Large intestine (tissue), 3 donors: ENCODE measurements around the gene FLAD1. TPM values are rescaled to one million over a fixed set of nuclear protein-coding genes. Genes with fewer than 3 reads are reported as not detected.

Source experiments
- DNase-seq, 2 donors: peaks; one replicate each; pipeline versions ENCODE4 v3.0.0 to v3.0.0-alpha.2; 2013
- H3K27ac ChIP-seq: one replicate; pipeline ENCODE4 v1.5.1; 2013; ENCODE audit warnings: low read length
- H3K27me3 ChIP-seq: 2 replicates; pipeline ENCODE4 v1.6.1; 2013; ENCODE audit warnings: low read length; ENCODE audit not compliant: control insufficient read depth, insufficient read depth
- H3K36me3 ChIP-seq: 2 replicates; pipeline ENCODE4 v1.6.1; 2013; ENCODE audit warnings: low read length; ENCODE audit not compliant: control insufficient read depth, insufficient read depth
- H3K4me1 ChIP-seq: one replicate; pipeline ENCODE4 v1.6.1; 2013; ENCODE audit warnings: low read length; ENCODE audit not compliant: control insufficient read depth, insufficient read depth
- H3K4me3 ChIP-seq: one replicate; pipeline ENCODE4 v1.5.1; 2013; ENCODE audit warnings: low read length
- H3K9me3 ChIP-seq: one replicate; pipeline ENCODE4 v1.6.1; 2013; ENCODE audit warnings: mild to moderate bottlenecking, low read depth, low read length, moderate library complexity; ENCODE audit not compliant: control insufficient read depth
- WGBS: methylation state at CpG from one replicate; pipeline ENCODE4 v1.1.5; 2013; ENCODE audit warnings: low lambda C conversion rate; ENCODE audit not compliant: insufficient coverage; 5-methylcytosine and 5-hydroxymethylcytosine counted together
- polyA plus RNA-seq: library from polyadenylated mRNA; unstranded; fragments of 120-200 nt; gene quantifications from one replicate; pipeline ENCODE4 v1.2.1, GENCODE V29; 2013

FLAD1 gene
- polyA plus RNA-seq, 1 donor = 28.0 TPM

DNA sequence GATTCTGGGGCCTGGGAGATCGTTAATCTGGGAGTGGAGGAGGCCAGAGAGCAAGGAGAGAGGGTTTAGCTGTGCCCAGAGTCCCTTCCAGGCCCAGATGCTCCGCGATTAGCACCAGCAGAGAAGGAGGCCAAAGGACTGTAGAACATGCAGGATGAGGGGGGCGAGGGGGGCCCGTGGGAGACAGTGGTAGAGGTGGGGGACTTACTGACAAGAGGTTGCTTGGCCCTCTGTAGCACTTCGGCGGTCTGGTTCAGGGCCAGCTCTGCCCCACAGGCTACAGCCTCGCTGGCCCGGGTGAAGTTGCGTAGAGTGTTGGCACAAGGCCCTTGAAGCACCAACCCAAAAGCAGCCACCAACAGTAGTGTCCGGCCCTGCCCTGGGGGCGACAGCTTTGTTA, 49.7 kb downstream of the FLAD1 start:
- no peak for DNase-seq
- H3K4me1 ChIP-seq = peaks cover 2% of the 10 kb centered on the region
- no peaks in the 10 kb centered on the region for H3K27me3 ChIP-seq
- no peaks in the 10 kb centered on the region for H3K36me3 ChIP-seq
- H3K4me3 ChIP-seq = no peak overlapping the region
- WGBS = no CpG with 5 or more reads among the region's 12 CpGs
- no peaks in the 10 kb centered on the region for H3K9me3 ChIP-seq
- no peak overlapping the region for H3K27ac ChIP-seq

DNA sequence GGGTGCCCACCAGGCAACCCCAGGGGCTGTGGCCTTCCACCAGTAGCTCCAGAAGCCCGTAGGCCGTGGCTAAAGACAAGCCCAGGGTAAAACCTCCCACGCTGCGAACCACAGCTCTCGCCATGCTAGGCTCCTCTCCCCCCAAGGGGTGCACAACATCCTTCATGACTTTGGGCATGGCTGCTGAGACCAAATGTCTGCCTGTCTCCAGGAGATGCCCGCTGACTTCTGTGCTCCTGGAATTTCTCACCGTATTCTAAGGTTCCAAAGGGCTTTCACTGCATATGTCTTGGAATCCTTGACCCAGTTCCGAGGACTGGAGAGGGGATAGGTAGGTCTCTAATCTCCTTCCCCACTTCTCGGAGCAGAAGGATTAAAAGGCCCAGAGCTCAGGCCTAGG, 50.4 kb downstream of the FLAD1 start, which contains the start of the genes DCST1 and DCST2:
DCST1 (plus strand) TSS at position 301 of the 400 bp plus-strand sequence. CDS start 213 bp downstream, outside the sequence.
DCST2 (minus strand) TSS at position 258 of the 400 bp plus-strand sequence; CDS start at position 178, 80 bp downstream.
- Histone ChIP-seq H3K4me1 (peaks cover 8% of the 10 kb centered on the region), H3K4me3 (no peak within 1 kb of the TSS), H3K27me3 (no peaks in the 10 kb centered on the region), H3K36me3 (no peaks in the 10 kb centered on the region), H3K27ac (no peak within 1 kb of the TSS), H3K9me3 (no peaks in the 10 kb centered on the region)
- DNase-seq = no peak
- WGBS = no CpG with 5 or more reads among the region's 9 CpGs

DNA sequence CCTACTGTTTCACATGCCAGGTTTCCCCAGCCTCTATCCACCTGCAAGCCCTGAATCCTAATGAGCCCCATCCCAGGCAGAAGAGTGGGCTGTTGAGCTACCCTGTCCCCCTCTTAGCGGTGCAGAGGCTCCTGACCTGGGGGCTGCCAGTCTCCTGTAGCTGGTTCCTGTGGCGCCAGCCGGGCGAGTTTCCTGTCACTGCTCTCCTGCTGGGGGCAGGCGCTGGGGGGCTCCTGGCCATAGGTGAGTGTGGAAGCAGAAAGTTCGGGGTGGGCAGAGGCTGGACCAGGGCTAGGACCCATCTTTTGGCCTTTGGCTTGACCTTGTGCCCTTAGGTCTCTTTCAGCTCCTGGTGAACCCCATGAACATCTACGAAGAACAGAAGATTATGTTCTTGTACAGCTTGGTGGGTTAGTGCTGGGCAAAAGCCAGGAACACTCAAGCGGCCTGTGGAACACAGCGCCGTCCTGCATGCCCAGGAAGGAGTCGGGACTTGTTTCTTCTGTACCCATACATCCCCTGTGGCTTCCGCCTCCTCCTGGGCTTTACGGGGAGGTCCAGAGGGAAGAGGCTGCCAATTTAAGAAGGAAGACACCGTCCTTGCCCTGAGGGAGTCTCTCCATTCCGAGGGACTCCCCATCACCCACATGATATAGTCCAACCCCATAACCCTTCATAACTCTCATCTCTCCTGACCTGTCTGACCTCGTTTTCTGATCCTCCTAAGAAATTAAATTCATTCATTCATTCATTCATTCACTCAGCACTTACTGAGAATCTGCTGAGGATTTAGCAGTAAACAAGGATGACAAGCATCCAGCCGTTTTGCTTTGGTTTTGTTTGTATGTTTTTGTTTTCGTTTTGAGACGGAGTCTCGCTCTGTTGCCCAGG, 51.4 kb downstream of the FLAD1 start:
- WGBS = 90% methylated on average over 2 of the region's 20 CpGs
- H3K4me1 ChIP-seq = peaks cover 8% of the 10 kb centered on the region

DNA sequence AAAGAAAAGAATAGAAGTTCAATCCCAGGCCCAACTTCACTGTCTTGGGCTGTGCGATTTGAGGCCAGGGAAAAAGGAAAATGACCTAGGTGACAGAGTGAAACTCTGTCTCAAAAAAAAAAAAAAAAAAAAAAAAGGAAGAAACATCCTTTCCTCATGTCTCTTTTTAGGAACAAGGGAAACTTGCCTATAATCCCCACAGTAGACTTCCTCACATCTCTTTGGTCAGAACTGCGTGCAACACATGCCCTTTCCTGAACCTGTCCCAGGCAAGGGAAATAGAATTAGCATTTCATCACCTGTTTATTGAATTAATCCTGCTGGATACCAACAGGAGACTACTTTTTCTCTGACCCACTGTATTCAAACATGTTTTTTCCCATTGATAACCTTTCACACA, 52.8 kb downstream of the FLAD1 start:
- H3K27ac ChIP-seq = no peak overlapping the region
- no peak for DNase-seq
- 100% methylated on average over 1 of the region's 2 CpGs for WGBS
- no peaks in the 10 kb centered on the region for H3K36me3 ChIP-seq
- no peaks in the 10 kb centered on the region for H3K27me3 ChIP-seq
- peaks cover 8% of the 10 kb centered on the region for H3K4me1 ChIP-seq
- H3K4me3 ChIP-seq = no peak overlapping the region
- no peaks in the 10 kb centered on the region for H3K9me3 ChIP-seq

More for the DNA sequence above, 51.4 kb downstream of the FLAD1 start:
- H3K4me3 ChIP-seq = no peak overlapping the region
- no peaks in the 10 kb centered on the region for H3K27me3 ChIP-seq
- no peaks in the 10 kb centered on the region for H3K9me3 ChIP-seq
- no peak for DNase-seq
- H3K27ac ChIP-seq = no peak overlapping the region
- H3K36me3 ChIP-seq = no peaks in the 10 kb centered on the region

DNA sequence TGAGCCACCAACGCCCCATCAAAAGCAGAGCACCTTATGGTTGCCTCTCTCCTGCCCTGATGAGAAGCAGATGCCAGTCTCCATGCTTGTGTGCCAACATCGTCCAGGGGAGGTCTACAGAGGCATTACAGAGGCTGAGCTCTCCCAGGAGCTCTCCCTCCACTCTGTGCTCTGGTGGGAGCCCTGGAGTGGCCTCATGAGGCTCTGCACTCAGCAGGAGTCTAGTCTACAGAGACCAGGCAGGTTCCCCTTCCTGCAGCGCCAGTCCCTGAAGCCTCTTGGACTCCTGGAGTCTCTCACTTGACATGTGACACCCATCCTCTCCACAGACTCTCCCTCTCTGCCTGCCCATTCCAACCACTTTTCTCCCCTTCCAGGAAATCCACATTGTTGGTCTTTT, 53.9 kb downstream of the FLAD1 start:
- no peak overlapping the region for H3K27ac ChIP-seq
- H3K4me1 ChIP-seq = peaks cover 8% of the 10 kb centered on the region
- no CpG with 5 or more reads among the region's 3 CpGs for WGBS
- H3K36me3 ChIP-seq = no peaks in the 10 kb centered on the region
- H3K9me3 ChIP-seq = no peaks in the 10 kb centered on the region
- no peak for DNase-seq
- H3K27me3 ChIP-seq = no peaks in the 10 kb centered on the region
- no peak overlapping the region for H3K4me3 ChIP-seq

DNA sequence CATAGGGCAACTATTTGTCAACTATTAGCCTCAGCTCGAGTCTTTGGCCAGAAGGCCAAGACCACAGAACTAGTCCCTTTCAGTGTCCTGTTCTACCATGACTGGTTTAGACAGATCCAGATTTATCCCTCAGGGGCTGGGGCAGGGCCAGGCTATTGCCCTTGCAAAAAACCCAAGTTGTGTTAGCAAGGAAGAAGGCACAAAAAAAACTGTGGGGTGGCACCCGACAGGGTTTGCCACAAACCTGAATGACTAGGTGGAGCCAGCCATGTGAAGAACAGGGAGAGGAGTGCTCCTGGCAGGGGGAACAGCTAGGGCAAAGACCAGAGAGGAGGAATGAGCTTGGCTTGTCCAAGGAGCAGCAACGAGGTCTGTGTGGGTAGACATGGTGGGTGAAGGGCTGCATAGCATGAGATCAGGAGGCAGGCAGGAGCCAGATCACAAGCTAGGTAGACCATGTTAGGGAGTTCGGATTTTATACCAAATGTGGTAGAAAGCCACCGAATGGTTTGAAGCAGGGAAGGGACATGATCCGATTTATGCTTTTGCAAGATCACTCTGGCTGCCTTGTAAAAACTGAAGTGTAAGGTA, 54.8 kb downstream of the FLAD1 start:
- no peaks in the 10 kb centered on the region for H3K9me3 ChIP-seq
- H3K27me3 ChIP-seq = no peaks in the 10 kb centered on the region
- peaks cover 13% of the 10 kb centered on the region for H3K4me1 ChIP-seq
- WGBS = 100% methylated on average over 1 of the region's 6 CpGs
- no peak overlapping the region for H3K4me3 ChIP-seq
- no peak overlapping the region for H3K27ac ChIP-seq
- DNase-seq = no peak
- no peaks in the 10 kb centered on the region for H3K36me3 ChIP-seq

DNA sequence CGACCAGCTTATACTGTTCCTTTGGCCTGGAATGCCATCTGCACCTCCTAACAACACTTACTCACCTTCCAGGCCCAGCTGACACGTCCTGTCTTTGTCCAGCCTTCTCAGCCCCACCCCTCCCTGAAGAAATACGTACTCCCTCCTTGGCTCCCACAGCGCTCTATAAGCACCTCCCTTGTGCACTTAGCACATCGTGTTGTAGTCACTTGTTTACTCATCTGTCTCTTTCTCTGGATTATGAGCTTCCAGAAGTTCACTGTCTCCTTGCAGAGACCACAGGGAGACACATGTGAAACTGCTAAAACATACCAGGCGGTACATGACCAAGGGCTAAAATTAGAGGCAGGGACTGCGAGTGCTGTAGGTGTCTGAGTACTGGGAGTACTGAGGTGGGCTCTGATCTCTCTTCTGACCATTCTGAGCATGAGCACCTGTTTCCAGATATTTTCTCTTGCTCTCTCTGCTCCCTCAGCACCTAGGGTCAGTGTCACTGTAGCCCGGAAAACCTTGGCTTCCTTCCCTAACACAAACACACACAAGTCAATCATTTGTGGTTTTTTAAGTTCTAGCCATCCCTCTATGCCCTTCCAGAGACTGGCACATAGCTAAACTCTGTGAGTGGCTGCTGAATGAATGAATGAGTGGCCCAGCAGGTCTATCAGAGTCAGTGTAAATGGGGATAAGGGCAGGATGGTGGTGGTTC, 55.6 kb downstream of the FLAD1 start:
- Histone ChIP-seq H3K27ac (no peak overlapping the region), H3K27me3 (no peaks in the 10 kb centered on the region), H3K4me3 (no peak overlapping the region), H3K36me3 (no peaks in the 10 kb centered on the region), H3K4me1 (peaks cover 21% of the 10 kb centered on the region), H3K9me3 (no peaks in the 10 kb centered on the region)
- WGBS = no CpG with 5 or more reads among the region's 8 CpGs
- peak in 1 of 2 donors; percentile 65 for DNase-seq

DNA sequence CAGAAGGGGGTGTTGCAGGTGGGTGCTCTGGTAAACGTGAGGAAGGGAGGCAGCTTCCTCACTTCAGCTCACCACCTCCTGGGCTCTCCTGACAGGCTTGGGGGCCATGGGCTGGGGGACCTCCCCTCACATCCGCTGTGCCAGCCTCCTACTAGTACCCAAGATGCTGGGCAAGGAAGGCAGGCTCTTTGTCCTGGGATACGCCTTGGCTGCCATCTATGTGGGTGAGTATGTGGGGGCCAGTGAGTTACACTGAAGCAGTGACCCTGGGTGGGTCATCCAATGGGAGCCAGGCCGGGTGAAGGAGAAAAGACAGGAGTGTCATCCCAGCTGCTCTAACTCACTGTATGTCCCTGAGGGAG, 56.1 kb downstream of the FLAD1 start:
- no peaks in the 10 kb centered on the region for H3K9me3 ChIP-seq
- no peaks in the 10 kb centered on the region for H3K27me3 ChIP-seq
- WGBS = no CpG with 5 or more reads among the region's 4 CpGs
- H3K4me1 ChIP-seq = peaks cover 26% of the 10 kb centered on the region
- DNase-seq = no peak
- no peak overlapping the region for H3K4me3 ChIP-seq
- no peak overlapping the region for H3K27ac ChIP-seq
- H3K36me3 ChIP-seq = no peaks in the 10 kb centered on the region

DNA sequence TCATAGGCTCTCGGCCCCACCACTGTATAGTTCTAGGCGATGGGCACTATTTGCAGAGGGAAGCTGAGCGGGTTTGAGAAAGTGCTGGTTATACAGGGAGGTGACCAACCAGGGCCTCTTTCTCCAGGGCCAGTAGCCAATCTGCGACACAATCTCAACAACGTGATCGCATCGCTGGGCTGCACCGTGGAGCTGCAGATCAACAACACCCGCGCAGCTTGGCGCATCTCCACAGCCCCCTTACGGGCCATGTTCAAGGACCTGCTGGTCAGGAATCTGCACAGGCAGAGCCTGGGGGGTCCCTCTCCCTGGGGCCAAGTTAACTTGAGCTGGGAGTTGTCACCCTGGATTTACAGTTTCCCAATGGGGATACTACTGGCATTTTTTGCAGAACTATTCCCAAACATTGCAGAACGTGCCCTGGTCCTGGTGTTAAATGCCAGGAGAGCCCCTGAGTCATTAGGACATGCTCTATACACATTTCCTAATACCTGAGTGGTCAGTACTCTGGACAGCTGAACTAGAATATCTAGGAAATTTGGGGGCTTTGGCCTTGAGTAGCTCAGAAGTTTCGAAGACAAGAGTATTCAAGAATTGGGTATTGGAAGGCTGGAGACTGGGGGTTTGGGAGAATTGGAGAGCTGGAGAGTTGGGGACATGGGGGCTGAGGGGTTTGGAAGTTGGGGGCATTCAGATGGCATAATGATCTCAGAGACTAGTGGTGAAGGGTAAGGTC, 57.4 kb downstream of the FLAD1 start:
- Histone ChIP-seq H3K36me3 (no peaks in the 10 kb centered on the region), H3K4me1 (peaks cover 34% of the 10 kb centered on the region), H3K27me3 (no peaks in the 10 kb centered on the region), H3K4me3 (no peak overlapping the region), H3K27ac (no peak overlapping the region), H3K9me3 (no peaks in the 10 kb centered on the region)
- DNase-seq = no peak
- no CpG with 5 or more reads among the region's 14 CpGs for WGBS
